ENCODE measurements around the gene CDAN1.

Gene CDAN1

DNA sequence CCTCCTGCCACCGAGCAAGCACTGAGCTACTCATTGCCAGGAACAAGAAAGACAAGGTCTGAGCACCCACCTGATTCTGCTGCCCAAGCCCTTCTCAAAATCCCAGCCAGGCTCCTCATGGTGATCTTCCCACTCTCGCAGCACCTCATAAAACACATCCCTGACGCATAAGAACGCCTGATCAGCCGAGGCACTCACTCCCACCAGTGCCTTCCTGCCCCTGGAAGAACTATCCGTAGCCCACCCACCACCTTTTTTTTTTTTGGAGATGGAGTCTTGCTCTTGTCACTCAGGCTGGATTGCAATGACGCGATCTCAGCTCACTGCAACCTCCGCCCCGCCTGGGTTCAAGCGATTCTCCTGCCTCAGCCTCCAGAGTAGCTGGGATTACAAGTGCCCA lies 3.9 kb downstream of the CDAN1 start:
- DNase-seq (ENCODE audit: low read depth), result no peak

DNA sequence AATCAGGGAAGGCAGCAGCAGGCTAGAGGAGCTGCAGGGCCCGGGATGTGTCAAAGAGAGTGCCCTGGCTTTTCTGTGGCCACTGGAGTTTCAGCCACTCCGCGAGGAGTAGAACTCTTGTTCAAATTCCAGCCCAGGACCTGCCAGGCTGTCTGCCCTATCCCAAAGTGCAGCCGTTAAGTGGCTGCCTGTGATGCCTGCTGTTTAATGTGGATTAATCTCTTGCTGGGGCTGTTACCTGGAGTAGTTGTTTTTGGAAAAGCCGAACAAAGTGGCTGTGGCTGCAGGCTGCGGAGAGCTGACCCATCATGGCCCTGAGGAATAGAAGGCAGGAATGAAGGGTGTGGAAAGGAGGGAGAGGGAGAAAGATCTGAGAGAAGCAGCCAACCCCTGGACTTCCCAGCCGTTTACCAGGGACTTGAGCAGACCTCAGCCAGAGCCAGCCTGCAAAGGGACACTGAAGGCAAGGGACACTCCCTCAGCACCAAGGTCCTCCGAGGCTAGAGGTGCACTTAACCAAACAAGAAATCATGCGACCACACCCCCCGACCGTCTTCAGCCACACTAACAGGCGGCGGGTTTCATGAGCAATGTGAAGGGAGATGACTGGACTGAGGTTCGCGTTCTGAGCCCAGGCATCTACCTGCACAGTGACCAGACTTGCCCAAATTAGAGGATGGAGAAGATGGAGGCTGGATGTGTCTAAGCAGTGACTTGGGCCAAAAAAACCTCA lies 4.7 kb downstream of the CDAN1 start:
- no peak for DNase-seq (ENCODE audit: low read depth)

DNA sequence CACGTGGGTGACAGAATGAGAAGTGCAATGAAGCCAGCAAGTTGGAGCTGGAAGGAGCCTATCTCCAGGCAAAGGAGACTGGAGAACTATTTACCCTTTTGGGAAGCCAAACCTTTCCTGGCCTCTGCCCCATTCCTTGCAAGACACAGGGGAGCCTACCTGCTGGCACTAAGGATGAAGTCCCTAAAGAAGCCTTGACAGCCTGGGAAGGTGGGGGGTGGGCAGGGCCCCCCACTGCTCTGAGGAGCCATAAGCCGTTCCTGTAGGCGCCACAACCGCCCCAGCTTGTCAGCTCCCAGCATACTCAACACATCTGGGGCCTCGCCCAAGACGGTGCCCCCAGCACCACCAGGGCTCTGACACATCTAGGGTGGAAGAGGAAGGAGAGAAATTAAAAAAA lies 5.5 kb downstream of the CDAN1 start:
- DNase-seq (ENCODE audit: low read depth), result no peak

DNA sequence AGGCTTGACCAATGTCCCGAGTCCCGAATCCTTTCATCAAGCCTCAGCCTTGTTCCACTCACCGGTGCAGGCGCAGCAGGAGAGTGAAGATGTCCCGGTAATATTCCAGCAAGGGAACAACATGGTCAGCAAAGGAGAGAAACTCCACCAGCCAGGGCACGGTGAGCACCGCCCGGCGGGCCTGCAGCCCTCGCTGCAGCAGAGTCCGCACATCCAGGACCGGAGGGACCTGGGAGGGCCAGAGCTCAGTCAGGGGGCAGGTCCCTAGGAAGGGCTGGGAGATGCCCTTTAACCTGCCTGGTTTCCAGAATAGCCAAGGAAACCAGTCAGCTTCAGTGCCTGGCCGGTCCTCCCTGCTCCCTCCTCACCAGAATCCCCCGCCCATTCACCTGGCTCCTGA lies 6.4 kb downstream of the CDAN1 start:
- DNase-seq (ENCODE audit: low read depth), result no peak

GRCh38 chr15:42730135-42730534 lies 6.8 kb downstream of the CDAN1 start:
- DNase-seq (ENCODE audit: low read depth), result no peak

DNA sequence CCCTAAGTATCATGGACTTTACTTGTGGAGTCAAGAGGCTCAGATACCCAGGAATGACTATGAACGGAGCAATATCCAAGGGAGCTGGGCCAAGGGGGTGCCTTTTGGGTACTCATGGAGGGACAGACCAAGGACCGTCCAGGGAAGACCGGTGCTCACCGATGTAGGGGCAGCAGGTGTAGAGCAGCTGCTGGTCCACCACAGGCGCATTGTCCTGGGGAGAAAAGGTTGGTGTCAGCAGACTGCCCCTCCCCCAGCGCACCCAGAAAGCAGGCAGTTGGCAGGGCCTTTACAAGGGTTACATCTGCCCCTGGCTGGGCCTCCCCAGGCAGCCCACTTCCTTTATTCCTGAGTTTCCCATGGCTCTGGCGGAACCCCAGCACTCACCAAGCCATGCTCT lies 7.5 kb downstream of the CDAN1 start:
- DNase-seq (ENCODE audit: low read depth), result no peak

- no peak for DNase-seq (ENCODE audit: low read depth)
Measured at GRCh38 chr15:42728972-42729371, 8.0 kb downstream of the CDAN1 start.

DNA sequence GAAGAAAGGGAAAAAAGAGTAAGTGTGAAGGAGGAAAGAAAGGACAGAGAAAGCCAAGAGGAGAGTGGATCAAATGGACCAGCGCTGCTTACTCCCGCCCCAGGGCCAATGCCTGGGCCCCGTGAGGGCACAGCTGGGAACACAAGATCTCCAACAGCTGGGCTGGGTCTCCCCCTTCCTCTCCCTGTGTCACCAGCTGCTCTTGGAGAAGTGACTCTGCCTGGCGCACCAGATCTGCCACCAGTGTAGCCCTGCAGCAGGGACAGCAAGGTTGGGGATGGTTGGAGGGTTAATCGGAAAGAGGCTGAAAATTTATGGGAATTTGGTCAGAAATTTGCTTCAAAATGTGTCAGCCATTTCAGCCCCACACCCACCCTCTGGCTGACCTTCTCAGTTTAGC lies 8.4 kb downstream of the CDAN1 start:
- DNase-seq (ENCODE audit: low read depth), result no peak

DNA sequence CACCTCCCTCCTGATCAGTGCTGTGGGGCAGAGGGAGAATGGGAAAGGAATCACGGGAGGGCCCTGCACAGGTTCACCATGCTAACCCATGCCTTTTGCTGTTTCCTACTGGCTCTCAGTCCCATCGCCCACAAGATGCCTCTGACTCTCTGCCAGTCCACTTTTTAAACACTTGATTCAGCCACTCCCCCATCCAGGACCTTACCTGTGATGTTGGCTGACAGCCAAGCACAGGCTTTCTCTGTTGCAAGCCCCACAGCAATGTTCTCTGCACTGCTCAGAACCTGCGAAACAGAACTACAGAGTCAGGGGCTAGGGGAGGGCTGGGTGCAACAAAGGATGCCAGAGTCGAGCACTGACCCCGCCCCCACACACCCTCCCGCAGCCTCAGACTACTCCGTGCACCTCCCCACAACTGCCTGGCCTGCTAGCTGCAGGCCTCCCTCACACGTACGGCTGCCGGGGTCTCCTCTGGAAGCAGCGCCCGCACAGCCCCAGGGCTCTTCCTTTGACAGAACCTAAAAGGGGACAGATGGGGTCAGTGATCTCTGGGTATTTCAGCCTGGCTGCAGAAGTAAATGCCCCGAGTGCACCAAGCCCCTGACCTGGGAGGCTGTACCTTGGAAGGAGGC lies 9.1 kb downstream of the CDAN1 start:
- no peak for DNase-seq (ENCODE audit: low read depth)

DNA sequence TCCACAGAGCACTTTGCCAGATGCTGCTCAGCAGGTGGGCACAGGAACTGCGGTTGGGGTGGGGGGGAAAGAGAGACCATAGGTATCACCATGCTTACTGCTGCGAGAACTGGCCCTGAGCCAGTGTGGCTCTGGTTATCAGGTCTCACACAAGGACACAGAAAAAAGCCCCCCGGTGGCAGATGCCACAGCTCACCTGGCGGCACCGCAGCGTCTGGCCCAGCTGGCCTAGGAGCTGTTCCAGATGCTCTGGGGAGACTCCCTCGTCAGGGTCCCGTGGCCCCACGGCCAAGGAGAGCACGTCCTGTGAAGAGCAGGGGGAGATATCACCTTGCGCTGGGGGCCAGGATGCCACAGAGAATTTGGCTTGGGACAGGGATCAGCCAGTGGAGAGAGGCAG lies 10.8 kb downstream of the CDAN1 start:
- no peak for DNase-seq (ENCODE audit: low read depth)

DNA sequence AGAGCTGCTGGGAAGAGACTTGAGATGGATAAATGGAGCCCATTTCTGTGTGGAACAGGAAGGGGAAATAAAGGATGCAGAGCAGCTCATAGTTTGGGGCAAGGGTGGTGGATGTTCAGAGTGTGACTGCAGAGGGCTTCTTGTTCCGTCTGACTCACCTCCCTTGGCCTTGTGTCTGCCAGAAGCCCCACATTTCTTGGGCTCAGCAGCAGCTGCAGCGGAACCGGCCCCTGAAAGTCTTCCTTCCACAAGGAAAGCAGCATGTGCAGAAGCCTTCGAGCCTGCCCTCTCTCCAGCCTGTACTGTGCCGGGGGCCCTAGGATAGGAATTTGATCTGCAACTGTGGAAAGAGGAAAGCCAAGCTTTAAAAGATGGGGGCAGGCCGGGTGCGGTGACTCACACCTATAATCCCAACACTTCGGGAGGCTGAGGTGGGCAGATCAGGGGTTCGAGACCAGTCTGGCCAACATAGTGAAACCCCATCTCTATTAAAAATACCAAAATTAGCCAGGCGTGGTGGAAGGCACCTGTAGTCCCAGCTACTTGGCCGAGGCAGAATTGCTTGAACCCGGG lies 11.5 kb downstream of the CDAN1 start:
- DNase-seq (ENCODE audit: low read depth), result peak; percentile 40

DNA sequence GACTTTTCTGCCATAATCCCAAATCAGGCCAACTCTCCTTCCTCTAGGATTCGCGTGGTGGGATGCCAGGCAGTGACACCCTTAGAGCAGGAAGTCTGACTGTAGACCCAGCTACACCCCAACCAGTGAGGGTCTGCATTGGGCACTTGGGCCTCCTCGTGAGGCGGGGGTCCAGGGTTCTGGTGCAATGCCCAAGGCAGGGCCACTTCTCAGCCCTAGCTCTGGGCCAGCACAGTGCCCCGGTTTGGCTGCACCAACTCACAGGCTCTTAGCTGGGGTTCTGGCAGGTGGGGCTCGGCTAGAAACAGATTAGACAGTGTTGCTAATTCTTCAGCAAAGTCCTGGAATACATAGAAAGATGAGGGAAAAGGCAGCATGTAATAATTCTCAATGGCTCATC lies 12.7 kb downstream of the CDAN1 start:
- DNase-seq (ENCODE audit: low read depth), result no peak

GRCh38 chr15:42723068-42723467 lies 13.9 kb downstream of the CDAN1 start:
- peak; percentile 12 for DNase-seq (ENCODE audit: low read depth)

DNA sequence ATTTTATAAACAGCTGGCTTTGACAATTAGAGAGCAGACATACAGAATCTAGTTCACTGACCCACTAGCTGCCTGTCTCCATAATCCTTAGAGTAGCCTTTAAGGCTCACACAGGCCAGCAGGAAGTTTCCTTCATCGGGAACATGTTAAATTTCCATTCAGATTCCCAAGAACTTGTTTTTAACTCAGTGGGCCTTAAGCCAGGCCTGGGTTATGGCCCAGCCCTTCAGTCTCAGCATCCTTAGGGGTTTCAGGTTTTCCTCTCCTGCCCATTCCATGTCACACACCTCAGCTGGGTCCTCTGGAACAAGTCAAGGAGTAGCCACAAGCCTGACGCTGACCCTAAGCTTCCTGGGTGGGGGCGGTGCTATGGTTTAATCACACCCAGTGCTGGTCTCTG lies 15.0 kb downstream of the CDAN1 start:
- no peak for DNase-seq (ENCODE audit: low read depth)

DNA sequence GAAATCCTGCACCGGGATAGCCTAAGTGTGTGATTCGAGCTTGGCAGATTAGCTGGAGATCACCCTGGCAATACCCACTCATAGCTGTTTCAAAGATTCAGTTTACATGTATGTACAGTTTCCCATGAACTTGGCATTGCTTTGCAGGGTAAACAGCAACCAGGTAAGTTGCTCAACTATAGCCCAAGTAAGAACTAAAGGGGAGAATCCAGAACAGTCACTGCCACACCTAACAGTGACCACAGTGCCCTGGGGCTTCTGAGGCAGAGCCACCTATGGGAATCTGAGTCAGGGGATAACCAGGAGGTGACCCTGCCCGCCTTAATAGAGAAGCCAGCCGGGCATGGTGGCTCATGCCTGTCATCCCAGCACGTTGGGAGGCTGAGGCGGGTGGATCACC lies 15.9 kb downstream of the CDAN1 start:
- no peak for DNase-seq (ENCODE audit: low read depth)

DNA sequence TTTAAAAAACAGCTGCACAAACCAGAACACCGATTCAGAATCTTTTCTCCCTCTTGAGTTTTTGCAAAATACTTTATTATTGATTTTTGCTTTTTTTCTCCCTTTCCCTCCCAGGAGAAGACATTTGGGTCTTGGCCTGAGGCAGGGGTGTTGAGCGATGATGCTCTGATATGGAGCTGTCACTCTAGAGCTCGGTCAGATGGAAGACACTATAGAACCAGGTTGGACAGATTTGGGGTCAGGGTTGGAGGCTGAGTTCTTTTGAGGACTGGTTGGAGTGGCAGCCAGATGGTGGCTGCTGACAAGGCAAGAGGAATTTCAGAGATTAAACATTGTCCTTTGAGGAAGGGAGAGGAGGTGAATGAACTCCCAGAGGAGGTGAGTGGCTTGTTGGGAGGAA lies 16.9 kb downstream of the CDAN1 start:
- DNase-seq (ENCODE audit: low read depth), result no peak

- DNase-seq (ENCODE audit: low read depth), result no peak
Measured at GRCh38 chr15:42719043-42719442, 17.9 kb downstream of the CDAN1 start.

GRCh38 chr15:42716626-42717025 lies 20.3 kb downstream of the CDAN1 start:
- DNase-seq (ENCODE audit: low read depth), result peak; percentile 9

- no peak for DNase-seq (ENCODE audit: low read depth)
Measured at GRCh38 chr15:42716125-42716524, 20.8 kb downstream of the CDAN1 start.

- no peak for DNase-seq (ENCODE audit: low read depth)
Measured at GRCh38 chr15:42712584-42712983, 24.3 kb downstream of the CDAN1 start.

DNA sequence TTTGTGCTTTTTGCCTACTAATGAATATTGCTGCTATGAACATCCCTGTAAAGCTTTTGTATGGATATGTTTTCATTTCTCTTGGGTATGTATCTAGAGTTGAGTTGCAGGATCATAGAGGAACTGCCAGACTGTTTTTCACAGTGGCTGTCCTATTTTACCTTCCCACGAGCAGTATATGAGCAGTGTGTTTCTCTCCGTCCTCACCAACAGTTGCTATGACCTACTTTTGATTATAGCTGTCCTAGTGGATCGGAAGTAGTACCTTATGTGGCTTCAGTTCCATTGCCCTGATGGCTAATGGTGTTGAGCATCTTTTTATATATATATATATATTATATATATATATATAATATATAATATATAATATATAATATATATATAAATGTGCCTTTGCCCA lies 25.2 kb downstream of the CDAN1 start:
- DNase-seq (ENCODE audit: low read depth), result no peak

GRCh38 chr15:42710662-42711061 lies 26.3 kb downstream of the CDAN1 start:
- no peak for DNase-seq (ENCODE audit: low read depth)

DNA sequence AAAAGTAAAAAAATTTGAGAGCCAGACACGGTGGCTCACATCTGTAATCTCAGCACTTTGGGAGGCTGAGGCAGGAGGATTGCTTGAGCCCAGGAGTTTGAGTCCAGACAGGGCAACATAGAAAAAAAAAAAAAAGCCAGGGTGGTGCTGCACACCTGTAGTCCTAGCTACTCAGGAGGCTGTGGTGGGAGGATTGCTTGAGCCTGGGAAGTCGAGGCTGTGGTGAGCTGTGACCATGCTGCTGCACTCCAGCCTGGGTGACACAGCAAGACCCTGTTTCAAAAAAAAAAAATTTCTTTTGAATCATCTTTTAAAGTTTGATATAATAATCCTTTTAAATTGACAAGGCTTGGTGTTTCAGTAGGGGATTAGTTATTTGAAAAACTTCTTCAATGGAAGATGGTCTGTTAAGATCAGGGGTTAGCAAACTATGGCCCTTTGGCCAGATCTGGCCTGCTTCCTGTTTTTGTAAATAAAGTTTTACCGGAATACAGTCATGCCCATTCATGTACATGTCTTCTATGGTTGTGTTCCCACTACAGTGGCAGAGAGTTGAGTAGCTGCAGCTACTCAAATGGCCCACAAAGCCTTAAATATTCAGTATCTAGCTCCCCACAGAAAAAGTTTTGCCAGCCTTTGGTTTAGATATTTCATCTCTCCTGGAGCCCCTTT lies 28.9 kb downstream of the CDAN1 start:
- DNase-seq (ENCODE audit: low read depth), result no peak
